ENCODE measurements around the gene IREB2. TPM values are rescaled to one million over a fixed set of nuclear protein-coding genes. Genes with fewer than 3 reads are reported as not detected.
A peak's percentile ranks its signal among the peaks of the same experiment; 100 is the strongest.

Gene IREB2
- total and polyA plus RNA-seq, 2 experiments from 2014 or later, result 23.4 to 68.4 TPM

GRCh38 chr15:78422571-78423340 is 15.3 kb upstream of the IREB2 start:
- H3K27ac ChIP-seq (ENCODE audit: low read depth), result no peak overlapping the region
- H3K4me1 ChIP-seq (ENCODE audit: insufficient read depth), result no peaks in the 10 kb centered on the region
- H3K36me3 Mint-ChIP-seq (ENCODE audit: low read depth), result no peaks in the 10 kb centered on the region; the same call in 2 of the 3 replicates
- no peaks in the 10 kb centered on the region for H3K4me1 Mint-ChIP-seq
- peaks cover 2% of the 10 kb centered on the region for H3K27me3 Mint-ChIP-seq (ENCODE audit: insufficient read depth, low read depth, poor library complexity)
- no peaks in the 10 kb centered on the region for H3K36me3 ChIP-seq (ENCODE audit: insufficient read depth)
- DNase-seq (ENCODE audit: low spot score) (peak; percentile 80), ATAC-seq (peak; percentile 94)
- no peaks in the 10 kb centered on the region for H3F3A ChIP-seq (replicated peaks; ENCODE audit: low read depth)
- H3K27ac Mint-ChIP-seq, result no peak overlapping the region
- H3K27me3 ChIP-seq (ENCODE audit: insufficient read depth), result no peaks in the 10 kb centered on the region
- H3K79me2 ChIP-seq (replicated peaks; ENCODE audit: insufficient read depth), result no peaks in the 10 kb centered on the region
- no peak overlapping the region for H2AFZ ChIP-seq
- no peaks in the 10 kb centered on the region; the same call in 1 of the 2 replicates for H3K9me2 ChIP-seq (ENCODE audit: insufficient read depth)
- H4K20me1 ChIP-seq (replicated peaks; ENCODE audit: insufficient read depth), result no peaks in the 10 kb centered on the region
- H3K4me3 ChIP-seq, result no peak overlapping the region
- no peaks in the 10 kb centered on the region for H3K9me3 Mint-ChIP-seq
- TF ChIP-seq EZH2 (IDR thresholded peaks at IDR 0.05; ENCODE audit: low read depth, unreplicated experiment) (no peak), REST (IDR thresholded peaks at IDR 0.05; ENCODE audit: unreplicated experiment) (no peak), CTCF (conservative IDR thresholded peaks at IDR 0.05; ENCODE audit: low read depth in 2 of 2) (peak; percentile 94 to 98)
- no peak overlapping the region for H3K4me2 ChIP-seq
- no peak overlapping the region for H3K4me3 Mint-ChIP-seq

GRCh38 chr15:78424673-78425072 is 13.3 kb upstream of the IREB2 start:
- no peak overlapping the region for H3K27ac Mint-ChIP-seq
- H3K27ac ChIP-seq (ENCODE audit: low read depth), result no peak overlapping the region

More at GRCh38 chr15:78424673-78425072, 13.3 kb upstream of the IREB2 start:
- no peaks in the 10 kb centered on the region for H3K4me1 Mint-ChIP-seq
- no peaks in the 10 kb centered on the region for H3K36me3 Mint-ChIP-seq (ENCODE audit: low read depth)
- ATAC-seq (no peak), DNase-seq (ENCODE audit: low spot score) (no peak)
- Histone ChIP-seq H3K36me3 (ENCODE audit: insufficient read depth) (no peaks in the 10 kb centered on the region), H3K4me2 (no peak overlapping the region), H3K27me3 (ENCODE audit: insufficient read depth) (no peaks in the 10 kb centered on the region), H3F3A (replicated peaks; ENCODE audit: low read depth) (no peaks in the 10 kb centered on the region), H4K20me1 (replicated peaks; ENCODE audit: insufficient read depth) (no peaks in the 10 kb centered on the region), H2AFZ (no peak overlapping the region), H3K9me2 (ENCODE audit: insufficient read depth) (no peaks in the 10 kb centered on the region; the same call in 1 of the 2 replicates), H3K4me3 (no peak overlapping the region), H3K79me2 (replicated peaks; ENCODE audit: insufficient read depth) (no peaks in the 10 kb centered on the region), H3K4me1 (ENCODE audit: insufficient read depth) (no peaks in the 10 kb centered on the region)
- no peaks in the 10 kb centered on the region for H3K9me3 Mint-ChIP-seq
- no peaks in the 10 kb centered on the region for H3K27me3 Mint-ChIP-seq (ENCODE audit: insufficient read depth, low read depth, poor library complexity)
- TF ChIP-seq ZNF331 (CRISPR knock-in tag; IDR thresholded peaks at IDR 0.05; ENCODE audit: low read depth) (no peak), ZNF462 (CRISPR knock-in tag; IDR thresholded peaks at IDR 0.05) (no peak), ZNF114 (CRISPR knock-in tag; IDR thresholded peaks at IDR 0.05) (no peak)
- no peak overlapping the region for H3K4me3 Mint-ChIP-seq

Data from GM23338 (cell line).